Activated CD8-positive, alpha-beta T cell treated with anti-CD3 and anti-CD28 coated beads, Interleukin-2, amount 10 ng/mL, durations not matched to agents 7 days and 5 days (primary cell): Measurements from ENCODE around the gene DLX6. TPM values are rescaled to one million over a fixed set of nuclear protein-coding genes. Genes with fewer than 3 reads are reported as not detected.

Source experiments
- ATAC-seq: fragments of 150-1000 bp; cut with Tn5 transposase; one replicate; pipeline ENCODE4 v1.10.0; 2021; ENCODE audit warnings: moderate library complexity
- CTCF ChIA-PET: fragments of 350-600 bp; sonication (Branson Sonifier 250); formaldehyde crosslinking; loops from one replicate; lab custom pipeline; 2021; ENCODE audit warnings: antibody characterized with exemption; lab: Charles Lee
- POLR2A ChIA-PET: fragments of 350-600 bp; sonication (Branson Sonifier 250); formaldehyde crosslinking; loops from one replicate; lab custom pipeline; 2021; ENCODE audit warnings: antibody characterized with exemption; lab: Charles Lee
- DNase-seq: peaks from one replicate; pipeline ENCODE4 v3.0.0-alpha.2; 2020
- H3K27ac Mint-ChIP-seq: one replicate; pipeline ENCODE4 v1.8.0; 2021; ENCODE audit warnings: mild to moderate bottlenecking, mixed read lengths
- H3K27me3 Mint-ChIP-seq: one replicate; pipeline ENCODE4 v1.8.0; 2021; ENCODE audit warnings: low read depth, mixed read lengths
- H3K36me3 Mint-ChIP-seq: one replicate; pipeline ENCODE4 v1.8.0; 2021; ENCODE audit warnings: low read depth, mixed read lengths
- H3K4me1 Mint-ChIP-seq: one replicate; pipeline ENCODE4 v1.8.0; 2021; ENCODE audit warnings: low read depth, mixed read lengths
- H3K4me3 Mint-ChIP-seq: one replicate; pipeline ENCODE4 v1.8.0; 2021; ENCODE audit warnings: mild to moderate bottlenecking, mixed read lengths
- H3K9me3 Mint-ChIP-seq: one replicate; pipeline ENCODE4 v1.8.0; 2022; ENCODE audit warnings: mixed read lengths; ENCODE audit not compliant: insufficient read depth
- total RNA-seq, 2 experiments: library from RNA; stranded (reverse); gene quantifications; one replicate each; pipeline ENCODE4 v1.2.3, GENCODE V29; 2021

DLX6 gene
- total RNA-seq, 2 experiments from 2014 or later, result not detected

DNA sequence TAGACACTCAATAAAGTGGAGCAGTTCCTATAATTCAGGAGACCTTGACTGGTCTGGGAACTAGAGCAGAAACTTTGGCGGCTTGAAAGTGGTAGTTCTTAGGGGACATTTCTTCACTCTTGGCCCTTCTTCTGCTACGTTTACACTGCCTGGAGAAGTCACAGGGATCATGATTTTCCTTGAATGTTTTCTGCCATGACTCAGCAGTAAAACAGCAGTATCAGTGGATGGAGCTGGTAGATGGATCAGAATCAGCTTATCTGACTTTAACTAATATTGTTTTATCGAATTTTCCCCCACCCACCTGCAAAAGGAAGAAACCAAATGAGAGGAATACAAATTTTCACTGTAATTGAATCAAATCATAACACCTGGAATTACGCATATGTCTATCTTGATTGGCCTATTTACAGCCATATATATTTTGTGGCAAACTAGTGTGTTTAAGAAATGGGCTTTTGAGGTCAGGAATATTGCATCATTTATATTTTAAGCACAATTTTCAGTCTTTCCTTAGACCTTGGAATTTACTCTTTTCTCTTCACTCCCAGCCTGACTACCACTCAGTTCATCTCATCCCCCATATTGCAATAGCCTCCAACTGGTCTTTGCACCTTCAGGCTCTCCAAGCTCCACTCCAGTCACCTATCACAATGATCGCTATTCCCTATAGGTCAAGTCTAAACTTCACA is 34.2 kb downstream of the DLX6 start:
- no peak overlapping the region for H3K27ac Mint-ChIP-seq
- POLR2A ChIA-PET, result no interaction called here

DNA sequence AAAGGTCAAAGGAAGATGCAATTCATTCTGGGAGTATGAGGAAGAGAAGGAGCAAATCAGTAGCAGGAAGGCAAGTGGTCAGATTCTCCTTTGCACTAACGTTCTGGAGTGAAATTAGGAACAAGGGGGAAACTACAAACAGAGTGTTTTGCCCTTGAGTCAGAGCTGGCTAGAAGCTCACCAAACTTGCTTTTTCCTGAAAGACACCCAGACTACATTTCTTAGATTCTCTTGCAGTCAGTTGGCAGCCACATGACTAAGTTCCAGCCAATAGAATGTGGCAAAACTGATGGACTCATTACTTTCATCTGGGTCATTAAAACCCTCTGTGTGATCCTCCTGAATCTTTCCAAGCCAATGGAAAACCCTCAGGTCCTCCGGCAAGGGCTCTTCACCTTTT is 37.9 kb downstream of the DLX6 start:
- no peak for DNase-seq
- H3K27ac Mint-ChIP-seq, result no peak overlapping the region
- H3K4me1 Mint-ChIP-seq, result no peaks in the 10 kb centered on the region
- CTCF ChIA-PET, result no interaction called here
- no peaks in the 10 kb centered on the region for H3K36me3 Mint-ChIP-seq
- POLR2A ChIA-PET, result no interaction called here
- H3K4me3 Mint-ChIP-seq, result no peak overlapping the region
- no peak for ATAC-seq
- H3K9me3 Mint-ChIP-seq, result no peaks in the 10 kb centered on the region
- peaks cover 30% of the 10 kb centered on the region for H3K27me3 Mint-ChIP-seq

More for the DNA sequence above, 34.2 kb downstream of the DLX6 start:
- DNase-seq (no peak), ATAC-seq (no peak)
- no peaks in the 10 kb centered on the region for H3K9me3 Mint-ChIP-seq
- H3K4me3 Mint-ChIP-seq, result no peak overlapping the region
- H3K4me1 Mint-ChIP-seq, result no peaks in the 10 kb centered on the region
- no peaks in the 10 kb centered on the region for H3K36me3 Mint-ChIP-seq
- peaks cover 27% of the 10 kb centered on the region for H3K27me3 Mint-ChIP-seq
- CTCF ChIA-PET, result no interaction called here

Other genes with a start within 250 kb of the DLX6 start
- not detected for gene DLX5, start 19.3 kb downstream of the DLX6 start, total RNA-seq
- 10 to 100 TPM; 21.0 to 24.2 TPM for gene SDHAF3, start 112.1 kb downstream of the DLX6 start, total RNA-seq